ENCODE measurements around the gene DCHS1.

Gene DCHS1

GRCh38 chr11:6666302-6667183 lies 10.9 kb upstream of the DCHS1 start:
- DNase-seq (ENCODE audit: low read depth) = no peak
- no peak overlapping the region for H3K4me3 ChIP-seq (ENCODE audit: low read length)
- no peak for TF ChIP-seq CTCF (conservative IDR thresholded peaks at IDR 0.05; ENCODE audit: low read length)

GRCh38 chr11:6664551-6664950 lies 8.9 kb upstream of the DCHS1 start:
- TF ChIP-seq CTCF (conservative IDR thresholded peaks at IDR 0.05; ENCODE audit: low read length) = no peak
- H3K4me3 ChIP-seq (ENCODE audit: low read length) = no peak overlapping the region
- peak; percentile 21 for DNase-seq (ENCODE audit: low read depth)

- no peak for DNase-seq (ENCODE audit: low read depth)
- no peak for TF ChIP-seq CTCF (conservative IDR thresholded peaks at IDR 0.05; ENCODE audit: low read length)
- H3K4me3 ChIP-seq (ENCODE audit: low read length) = no peak overlapping the region
Measured at GRCh38 chr11:6663794-6664469, 8.3 kb upstream of the DCHS1 start.

- no peak overlapping the region for H3K4me3 ChIP-seq (ENCODE audit: low read length)
- no peak for TF ChIP-seq CTCF (conservative IDR thresholded peaks at IDR 0.05; ENCODE audit: low read length)
- DNase-seq (ENCODE audit: low read depth) = no peak
Measured at GRCh38 chr11:6660712-6661111, 5.1 kb upstream of the DCHS1 start.

GRCh38 chr11:6658647-6659046 lies 3.0 kb upstream of the DCHS1 start:
- H3K4me3 ChIP-seq (ENCODE audit: low read length) = no peak overlapping the region
- no peak for TF ChIP-seq CTCF (conservative IDR thresholded peaks at IDR 0.05; ENCODE audit: low read length)
- DNase-seq (ENCODE audit: low read depth) = no peak

GRCh38 chr11:6657346-6657745 lies 1.7 kb upstream of the DCHS1 start:
- TF ChIP-seq CTCF (conservative IDR thresholded peaks at IDR 0.05; ENCODE audit: low read length) = no peak
- H3K4me3 ChIP-seq (ENCODE audit: low read length) = no peak overlapping the region
- DNase-seq (ENCODE audit: low read depth) = no peak

- DNase-seq (ENCODE audit: low read depth) = no peak
- H3K4me3 ChIP-seq (ENCODE audit: low read length) = no peak overlapping the region
Measured at GRCh38 chr11:6656936-6657335, 1.3 kb upstream of the DCHS1 start.

More at GRCh38 chr11:6656936-6657335, 1.3 kb upstream of the DCHS1 start:
- no peak for TF ChIP-seq CTCF (conservative IDR thresholded peaks at IDR 0.05; ENCODE audit: low read length)
